ENCODE results near the gene RAE1. TPM values are rescaled to one million over a fixed set of nuclear protein-coding genes. Genes with fewer than 3 reads are reported as not detected.

The RAE1 gene
- polyA plus RNA-seq, 4 donors: 37.1 to 60.3 (median 57.9) TPM

- DNase-seq (ENCODE audit: low read depth in 4 of 4, low spot score in 3 of 4): no peak
Measured at GRCh38 chr20:57426271-57426689, 75.2 kb downstream of the RAE1 start.

- no peak for DNase-seq (ENCODE audit: low read depth in 4 of 4, low spot score in 3 of 4)
Measured at GRCh38 chr20:57426831-57427230, 75.8 kb downstream of the RAE1 start.

GRCh38 chr20:57428324-57429158 lies 77.5 kb downstream of the RAE1 start:
- DNase-seq (ENCODE audit: low read depth in 4 of 4, low spot score in 3 of 4): no peak

Other genes starting within 250 kb of the RAE1 start
- gene BMP7, start 84.6 kb upstream of the RAE1 start, polyA plus RNA-seq (ENCODE audit: insufficient read length in 4 of 4): 10 to 100 TPM; 42.7 to 90.7 (median 72.7) TPM
- not detected for gene SPO11, start 21.5 kb upstream of the RAE1 start, polyA plus RNA-seq (ENCODE audit: insufficient read length in 4 of 4)
- gene RBM38, start 40.1 kb downstream of the RAE1 start, polyA plus RNA-seq (ENCODE audit: insufficient read length in 4 of 4): 10 to 100 TPM; 20.9 to 37.5 (median 27.3) TPM
- gene CTCFL, start 173.9 kb downstream of the RAE1 start, polyA plus RNA-seq (ENCODE audit: insufficient read length in 4 of 4): 1 to 10 TPM in 3 of 4 donors, under 1 TPM in 1; 0.46 to 2.8 (median 1.7) TPM
- 10 to 100 TPM in 2 of 4 donors, 1 to 10 TPM in 2; 2.5 to 17.8 (median 7.7) TPM for gene PCK1, start 209.9 kb downstream of the RAE1 start, polyA plus RNA-seq (ENCODE audit: insufficient read length in 4 of 4)

All from left renal pelvis (tissue), 4 donors.